HG02970 (cell line): Measurements from ENCODE around the gene TCEA2.

Source experiments
- ATAC-seq: cut with Tn5 transposase; IDR thresholded peaks from one replicate; pipeline ENCODE4 v1.9.1; 2021; ENCODE audit warnings: mild to moderate bottlenecking, moderate library complexity, moderate number of reproducible peaks; ENCODE audit not compliant: unreplicated experiment, low FRiP score

TCEA2 gene

GRCh38 chr20:64090165-64090564 lies 27.2 kb downstream of the TCEA2 start:
- no peak for ATAC-seq

- no peak for ATAC-seq
Measured at GRCh38 chr20:64091340-64091739, 28.3 kb downstream of the TCEA2 start.

GRCh38 chr20:64091770-64092169 lies 28.8 kb downstream of the TCEA2 start:
- no peak for ATAC-seq

- no peak for ATAC-seq
Measured at GRCh38 chr20:64092258-64093012, 29.4 kb downstream of the TCEA2 start.

- no peak for ATAC-seq
Measured at GRCh38 chr20:64093013-64093503, 30.1 kb downstream of the TCEA2 start.

- ATAC-seq, result no peak
Measured at GRCh38 chr20:64095455-64095854, 32.5 kb downstream of the TCEA2 start.

GRCh38 chr20:64095927-64096326 lies 32.9 kb downstream of the TCEA2 start:
- no peak for ATAC-seq

GRCh38 chr20:64096535-64096934 lies 33.5 kb downstream of the TCEA2 start:
- ATAC-seq, result no peak

- ATAC-seq, result no peak
Measured at GRCh38 chr20:64098471-64099013, 35.5 kb downstream of the TCEA2 start.

- ATAC-seq, result no peak
Measured at GRCh38 chr20:64099086-64099786, 36.2 kb downstream of the TCEA2 start.

- no peak for ATAC-seq
Measured at GRCh38 chr20:64099880-64100565, 37.0 kb downstream of the TCEA2 start.

GRCh38 chr20:64100566-64100888 lies 37.5 kb downstream of the TCEA2 start:
- ATAC-seq, result no peak

GRCh38 chr20:64100946-64101688 lies 38.1 kb downstream of the TCEA2 start:
- no peak for ATAC-seq

- no peak for ATAC-seq
Measured at GRCh38 chr20:64101731-64102621, 39.0 kb downstream of the TCEA2 start.

GRCh38 chr20:64102647-64103354 lies 39.8 kb downstream of the TCEA2 start:
- ATAC-seq, result no peak

GRCh38 chr20:64103871-64104666 lies 41.1 kb downstream of the TCEA2 start:
- ATAC-seq, result no peak

GRCh38 chr20:64104667-64105451 lies 41.9 kb downstream of the TCEA2 start:
- ATAC-seq, result no peak
